Effector CD8-positive, alpha-beta T cell (primary cell): Measurements from ENCODE around the gene KRTAP2-4.
"Not testable (repeated sequence)": the region's sequence is repeated elsewhere in the genome, so short reads cannot be mapped to it uniquely, and the experiment has no call there.

Source experiments
- DNase-seq: peaks from one replicate; lab custom pipeline; 2025; lab: John Stamatoyannopoulos, UW

The KRTAP2-4 gene

DNA sequence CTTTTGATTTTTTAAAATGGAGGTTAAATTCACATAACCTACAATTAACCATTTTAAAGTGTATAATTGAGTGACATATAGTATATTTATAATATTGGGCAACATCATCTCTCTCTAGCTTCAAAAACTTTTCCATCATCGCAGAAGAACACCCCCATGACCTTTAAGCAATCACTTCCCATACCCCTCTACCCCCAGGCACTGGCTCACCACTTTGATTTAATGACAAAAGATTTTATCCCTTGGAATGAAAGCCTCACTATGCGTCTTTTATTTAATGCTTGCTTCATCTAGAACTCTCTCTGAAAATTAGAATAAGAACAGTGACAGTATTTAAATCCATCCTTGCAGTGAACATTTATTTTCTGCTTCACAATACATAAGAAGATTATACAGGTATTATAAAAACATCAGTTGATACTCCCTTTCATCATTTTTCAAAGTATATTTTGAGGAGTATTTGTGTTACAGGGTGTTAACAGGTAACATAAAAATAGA is 27.8 kb downstream of the KRTAP2-4 start:
- DNase-seq, result no peak

- DNase-seq, result not testable (repeated sequence)
Observed at GRCh38 chr17:41034346-41034935, 31.2 kb downstream of the KRTAP2-4 start, which contains the start of gene KRTAP1-3. TSS of gene KRTAP1-3 (minus strand) at chr17:41034874. CDS start at chr17:41034821, 53 bp downstream.

DNA sequence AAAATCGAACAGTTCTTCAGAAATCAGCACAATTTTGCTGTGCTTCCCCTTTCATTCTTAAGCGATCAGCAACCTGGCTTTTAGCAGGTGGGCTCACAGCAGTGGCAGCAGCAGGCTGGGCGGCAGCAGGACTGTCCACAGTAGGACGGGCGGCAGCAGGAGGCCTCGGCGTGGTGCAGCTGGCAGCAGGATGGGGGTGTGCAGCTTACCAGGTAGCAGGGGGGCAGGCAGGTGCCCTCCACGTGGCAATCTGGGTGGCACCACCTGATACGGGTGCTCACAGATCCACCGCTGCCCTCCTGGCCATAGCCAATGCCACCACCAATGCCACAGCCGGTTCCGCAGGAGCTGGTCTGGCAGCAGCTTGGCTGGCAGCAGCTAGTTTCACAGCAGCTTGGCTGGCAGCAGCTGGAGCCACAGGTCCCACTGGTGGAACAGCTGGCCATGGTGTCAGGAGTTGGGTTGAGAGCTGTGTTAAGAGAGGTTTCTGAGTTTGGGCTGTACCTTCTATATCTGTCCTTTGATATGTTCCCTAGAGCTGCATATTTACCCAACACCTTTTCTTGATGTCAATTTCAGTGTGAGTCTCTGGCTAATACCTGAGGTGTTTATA is 35.9 kb downstream of the KRTAP2-4 start, which contains the start of gene KRTAP1-4:
KRTAP1-4 (minus strand) TSS at position 563 of the 613 bp plus-strand sequence; CDS start at position 446, 117 bp downstream.
- no peak for DNase-seq

DNA sequence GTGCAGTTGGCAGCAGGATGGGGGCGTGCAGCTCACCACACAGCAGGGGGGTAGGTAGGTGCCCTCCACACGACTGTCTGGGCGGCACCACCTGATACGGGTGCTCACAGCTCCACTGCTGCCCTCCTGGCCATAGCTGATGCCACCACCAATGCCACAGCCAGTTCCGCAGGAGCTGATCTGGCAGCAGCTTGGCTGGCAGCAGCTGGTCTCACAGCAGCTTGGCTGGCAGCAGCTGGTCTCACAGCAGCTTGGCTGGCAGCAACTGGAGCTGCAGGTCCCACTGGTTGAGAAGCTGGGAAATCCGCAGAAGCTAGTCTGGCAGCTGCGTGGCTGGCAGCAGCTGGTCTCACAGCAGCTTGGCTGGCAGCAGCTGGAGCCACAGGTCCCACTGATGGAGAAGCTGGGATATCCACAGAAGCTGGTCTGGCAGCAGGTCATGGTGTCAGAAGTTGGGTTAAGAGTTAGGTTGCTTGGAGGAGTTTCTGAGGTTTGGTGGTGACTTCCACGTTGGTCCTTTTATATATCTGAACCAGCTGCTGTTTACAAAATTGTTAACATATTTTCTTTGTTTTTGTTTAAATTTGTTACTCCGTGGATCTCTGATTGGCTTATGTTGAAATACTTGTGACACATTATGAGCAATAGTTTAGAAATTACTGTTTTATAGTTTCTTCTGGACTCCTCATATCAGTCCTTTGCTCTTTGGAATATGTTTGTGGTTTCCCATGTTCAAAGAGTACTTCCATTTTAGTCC is 38.8 kb downstream of the KRTAP2-4 start, which contains the start of gene KRTAP1-5:
KRTAP1-5 (minus strand) TSS at position 494 of the 757 bp plus-strand sequence; CDS start at position 441, 53 bp downstream.
- DNase-seq, result no peak

DNA sequence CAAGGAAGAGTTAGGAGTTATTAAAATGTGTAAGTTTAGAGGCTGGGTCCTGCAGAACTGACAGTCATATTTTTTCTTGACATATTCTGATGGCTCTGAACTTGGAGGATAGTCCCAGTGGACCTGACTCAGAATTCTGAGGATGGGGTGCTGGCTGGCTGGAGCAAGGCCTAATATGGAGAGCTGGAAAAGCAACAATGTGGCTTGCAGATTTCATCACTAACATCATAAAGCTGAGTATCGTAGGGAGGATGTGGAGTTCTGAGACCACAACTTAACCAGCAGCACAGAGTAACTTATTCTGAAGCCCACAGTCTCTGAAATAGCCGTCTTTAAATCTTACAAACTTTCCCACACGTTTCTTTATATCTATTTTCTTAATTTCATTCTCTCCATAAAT is 41.0 kb downstream of the KRTAP2-4 start:
- no peak for DNase-seq

GRCh38 chr17:41020336-41020735 is 45.3 kb downstream of the KRTAP2-4 start:
- DNase-seq, result no peak

DNA sequence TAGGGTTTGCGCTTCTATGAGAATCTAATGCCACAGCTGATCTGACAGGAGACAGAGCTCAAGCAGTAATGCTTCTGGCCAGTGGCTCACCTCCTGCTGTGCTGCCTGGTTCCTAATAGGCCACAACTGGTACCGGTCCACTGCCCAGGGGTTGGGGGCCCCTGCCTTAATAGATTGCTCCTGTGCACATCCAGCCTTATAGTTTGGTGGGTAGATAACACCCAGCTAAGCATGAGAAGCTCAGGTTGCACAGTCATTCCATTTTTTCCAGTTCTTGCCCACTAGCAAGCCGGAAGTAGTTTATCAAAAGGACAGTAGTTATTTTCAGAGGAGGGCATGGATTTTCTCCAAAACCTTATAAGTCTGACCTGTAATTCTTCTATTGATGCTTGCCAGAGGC is 46.3 kb downstream of the KRTAP2-4 start:
- DNase-seq, result no peak

- DNase-seq, result no peak
Observed at GRCh38 chr17:41018541-41018940, 47.1 kb downstream of the KRTAP2-4 start.

DNA sequence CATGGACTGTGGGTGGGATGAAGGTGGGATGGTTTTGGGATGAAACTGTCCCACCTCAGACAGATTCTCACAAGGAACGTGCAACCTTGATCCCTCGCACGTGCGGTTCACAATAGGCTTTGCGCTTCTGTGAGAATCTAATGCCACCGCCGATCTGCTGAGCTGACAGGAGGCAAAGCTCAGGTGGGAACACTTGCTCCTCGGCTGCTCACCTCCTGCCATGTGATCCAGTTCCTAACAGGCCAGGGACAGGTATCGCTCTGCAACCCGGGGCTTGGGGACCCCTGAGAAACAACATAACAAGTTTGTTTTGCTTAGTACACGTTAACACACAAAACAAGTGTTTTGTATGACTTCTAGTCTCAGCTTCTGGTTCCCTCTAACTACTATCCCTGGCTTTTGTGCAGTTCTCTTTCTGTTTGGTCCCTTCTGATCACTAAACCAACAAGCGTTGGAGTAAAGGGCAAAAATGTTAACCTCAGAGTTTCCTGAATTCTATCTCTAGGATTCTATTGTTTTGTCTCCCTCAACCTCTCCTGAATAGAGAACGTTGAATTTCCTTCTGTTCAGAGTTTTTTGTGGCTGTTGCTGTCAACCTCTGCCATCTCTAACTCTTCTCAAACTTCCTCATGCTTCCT is 49.0 kb downstream of the KRTAP2-4 start:
- no peak for DNase-seq

GRCh38 chr17:41015454-41015853 is 50.2 kb downstream of the KRTAP2-4 start:
- DNase-seq, result no peak
